Embryonic facial prominence (tissue), 1 donor: ENCODE measurements around the gene TCF7L1.
"Not testable (repeated sequence)": the region's sequence is repeated elsewhere in the genome, so short reads cannot be mapped to it uniquely, and the experiment has no call there.

Experiments
- DNase-seq: peaks from one replicate; pipeline ENCODE4 v3.0.0-alpha.2; 2016; ENCODE audit errors: extremely low spot score

The TCF7L1 gene

DNA sequence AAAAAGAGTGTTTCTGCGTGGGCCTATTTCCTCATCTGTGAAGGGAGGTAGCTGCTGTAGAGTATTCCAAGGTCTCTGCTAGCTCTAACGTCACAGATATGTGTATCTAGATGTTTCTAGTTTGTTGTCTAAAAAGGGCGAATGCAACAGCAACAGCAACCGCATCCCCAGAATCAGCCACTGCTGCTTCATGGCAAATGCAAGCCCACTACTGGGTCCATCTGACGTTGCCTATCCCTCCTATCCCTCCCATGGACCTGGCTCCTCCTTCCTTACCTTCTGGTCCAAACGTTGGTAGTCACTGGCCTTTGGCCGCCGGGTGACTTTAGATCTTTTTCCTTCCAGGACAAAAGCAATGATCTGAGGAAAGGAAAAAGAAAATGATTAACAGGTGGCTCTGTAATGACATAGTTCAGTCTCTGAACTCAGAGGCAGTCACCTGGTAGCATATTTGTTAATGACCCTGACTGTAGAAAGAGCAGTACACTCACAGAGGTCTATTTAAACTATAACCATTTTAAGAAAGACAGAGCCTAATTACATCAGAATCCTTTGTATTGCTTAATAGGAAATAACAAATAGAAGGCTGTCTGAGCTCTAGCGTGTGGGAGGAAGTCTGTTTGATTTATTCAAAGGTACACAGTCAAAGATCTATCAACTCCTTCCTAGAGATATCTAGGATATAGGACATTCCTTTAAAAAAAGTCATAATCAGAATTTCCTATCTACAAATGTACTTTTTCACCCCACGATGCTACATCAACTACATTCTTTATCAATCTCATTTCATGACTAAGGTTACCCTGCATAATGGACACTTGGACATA lies 191.7 kb downstream of the TCF7L1 start:
- DNase-seq: no peak

DNA sequence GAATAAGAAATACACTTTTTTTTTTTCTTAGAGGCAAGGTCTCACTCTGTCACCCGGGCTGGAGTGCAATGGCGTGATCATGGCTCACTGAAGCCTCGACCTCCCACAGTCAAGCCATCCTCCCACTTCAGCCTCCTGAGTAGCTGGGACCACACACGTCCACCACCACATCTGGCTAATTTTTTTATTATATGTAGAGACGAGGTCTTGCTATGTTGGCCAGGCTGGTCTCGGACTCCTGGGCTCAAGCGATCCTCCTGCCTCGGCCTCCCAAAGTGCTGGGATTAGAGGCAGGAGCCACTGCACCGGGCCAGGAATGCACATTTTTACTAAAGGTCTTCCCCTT lies 192.2 kb downstream of the TCF7L1 start:
- no peak for DNase-seq

DNA sequence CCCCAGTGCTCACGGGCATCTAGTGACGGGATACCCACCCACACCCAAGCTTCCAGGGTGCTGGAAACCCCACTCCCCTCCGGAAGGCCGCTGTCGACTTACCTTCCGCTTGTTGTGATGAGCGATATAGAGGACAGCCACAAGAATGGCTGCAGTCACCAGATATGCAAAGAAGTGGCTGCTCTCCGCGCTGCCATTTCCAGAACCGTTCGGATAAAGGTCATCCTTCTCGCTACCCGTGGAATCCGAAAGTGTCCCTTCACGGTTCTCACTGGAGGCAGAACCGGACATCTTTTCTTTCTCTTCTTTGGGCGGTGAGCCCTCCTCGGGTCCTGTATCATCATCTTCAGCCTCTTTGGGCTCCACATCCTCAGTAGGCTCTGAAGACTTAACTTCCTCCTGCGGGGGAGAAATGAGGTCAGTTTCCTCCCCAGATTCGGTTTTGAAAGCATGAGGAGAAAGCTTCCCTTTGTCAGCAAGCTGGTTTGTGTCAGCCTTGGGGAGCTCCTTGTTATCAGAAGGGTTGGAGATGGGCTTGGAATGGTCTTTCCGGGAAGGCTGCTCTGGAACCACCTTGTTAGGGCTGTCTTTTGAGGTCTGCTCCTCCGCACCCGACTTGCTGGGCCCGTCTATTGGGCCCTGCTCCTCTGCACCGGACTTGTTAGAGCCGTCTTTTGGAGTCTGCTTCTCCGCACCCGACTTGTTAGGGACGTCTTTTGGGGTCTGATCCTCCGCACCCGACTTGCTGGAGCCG lies 193.4 kb downstream of the TCF7L1 start:
- no peak for DNase-seq

DNA sequence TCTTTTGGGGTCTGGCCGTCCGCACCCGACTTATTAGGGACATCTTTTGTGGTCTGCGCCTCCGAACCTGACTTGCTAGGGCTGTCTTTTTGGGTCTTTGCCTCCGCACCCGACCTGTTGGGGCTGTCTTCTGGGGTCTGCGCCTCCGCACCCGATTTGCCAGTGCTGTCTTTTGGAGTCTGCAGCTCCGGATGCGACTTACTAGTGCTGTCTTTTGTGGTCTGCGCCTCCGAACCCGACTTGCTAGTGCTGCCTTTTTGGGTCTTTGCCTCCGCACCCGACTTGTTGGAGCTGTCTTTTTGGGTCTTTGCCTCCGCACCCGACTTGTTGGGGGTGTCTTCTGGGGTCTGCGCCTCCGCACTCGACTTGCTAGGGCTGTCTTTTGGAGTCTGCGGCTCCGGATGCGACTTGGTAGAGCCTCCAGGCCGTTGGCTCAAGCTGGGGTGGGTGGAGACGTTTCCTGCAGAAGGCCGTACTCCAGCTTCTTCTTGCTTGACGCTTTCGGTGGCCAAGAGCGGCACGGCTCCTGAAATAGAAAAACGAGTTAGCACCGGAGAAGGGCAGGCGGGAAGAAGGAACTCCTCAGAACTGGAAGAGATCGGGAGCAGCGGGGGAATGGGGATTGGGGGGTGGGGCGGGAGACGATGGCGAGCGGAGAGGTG lies 194.1 kb downstream of the TCF7L1 start:
- no peak for DNase-seq

DNA sequence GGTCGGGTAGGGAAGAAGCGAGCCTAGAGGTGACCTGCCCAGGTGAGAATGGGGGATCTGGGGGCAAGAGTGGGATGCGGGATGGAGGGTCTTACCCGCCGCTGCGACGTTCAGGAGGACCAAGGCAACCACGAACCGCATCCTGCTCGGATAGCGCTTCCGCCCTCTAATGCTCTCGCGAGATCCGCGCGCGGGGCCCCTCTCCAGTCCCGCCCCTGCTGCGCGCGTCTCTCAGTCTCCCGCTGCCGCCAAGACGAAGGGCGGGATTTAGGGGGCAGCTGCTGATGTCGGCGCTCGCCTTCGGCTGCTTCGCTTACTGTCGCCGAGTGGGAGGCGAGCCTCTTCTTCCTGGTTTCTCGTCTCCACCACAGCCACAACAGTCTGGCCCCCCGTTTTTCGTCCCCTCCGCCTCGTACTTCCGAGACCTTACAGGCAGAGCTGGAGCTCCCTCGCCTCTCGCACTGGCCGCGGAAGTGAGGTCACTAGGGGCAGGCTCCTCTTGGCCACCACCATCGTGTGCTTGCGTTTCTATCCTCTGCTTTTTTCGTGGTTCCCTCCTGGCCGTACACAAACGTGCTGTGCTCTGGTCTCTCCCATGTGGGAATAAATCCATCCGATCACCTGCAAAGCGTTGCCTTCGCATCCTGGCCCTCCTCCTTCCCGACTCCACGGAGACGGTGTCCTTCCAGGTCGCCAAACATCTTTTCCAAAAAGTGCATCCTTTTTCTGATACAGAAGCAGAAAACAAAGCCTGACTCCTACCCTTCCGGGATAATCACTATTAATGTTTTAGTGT lies 194.8 kb downstream of the TCF7L1 start, which contains the start of gene TGOLN2:
TSS of gene TGOLN2 (minus strand) at position 168 of the 796 bp plus-strand sequence. CDS start at position 141, 27 bp downstream.
- peak; percentile 93 for DNase-seq

DNA sequence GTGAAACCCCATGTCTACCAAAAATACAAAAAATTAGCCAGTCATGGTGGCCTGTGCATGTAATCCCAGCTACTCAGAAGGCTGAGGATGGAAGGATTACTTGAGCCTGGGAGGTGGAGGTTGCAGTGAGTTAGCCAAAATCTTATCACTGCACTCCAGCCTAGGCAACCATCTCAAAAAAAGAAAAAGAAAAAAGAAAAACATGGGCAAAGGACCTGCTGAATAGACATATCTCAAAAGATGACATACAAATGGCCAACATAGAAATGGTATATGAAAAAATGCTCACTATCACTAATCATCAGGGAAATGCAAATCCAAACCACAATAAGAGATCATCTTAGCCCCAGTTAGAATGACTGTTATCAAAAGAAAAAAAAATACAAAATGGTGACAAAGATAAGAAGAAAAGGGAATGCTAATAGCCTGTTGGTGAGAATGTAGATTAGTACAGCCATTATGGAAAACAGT lies 196.0 kb downstream of the TCF7L1 start:
- no peak for DNase-seq

DNA sequence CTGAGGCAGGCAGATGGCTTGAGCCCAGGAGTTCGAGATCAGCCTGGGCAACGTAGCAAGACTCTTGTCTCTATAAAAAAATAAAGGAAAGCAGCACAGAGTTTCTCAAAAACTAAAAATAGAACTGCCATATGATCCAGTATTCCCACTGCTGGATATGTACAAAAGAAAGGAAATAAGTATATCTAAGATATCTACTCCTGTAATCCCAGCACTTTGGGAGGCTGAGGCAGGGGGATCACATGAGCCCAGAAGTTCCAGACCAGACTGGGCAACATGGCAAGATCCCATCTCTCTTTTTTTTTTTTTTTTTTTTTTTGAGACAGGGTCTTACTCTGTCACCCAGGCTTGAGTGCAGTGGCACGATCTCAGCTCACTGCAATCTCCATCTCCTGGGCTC lies 196.5 kb downstream of the TCF7L1 start:
- not testable (repeated sequence) for DNase-seq

DNA sequence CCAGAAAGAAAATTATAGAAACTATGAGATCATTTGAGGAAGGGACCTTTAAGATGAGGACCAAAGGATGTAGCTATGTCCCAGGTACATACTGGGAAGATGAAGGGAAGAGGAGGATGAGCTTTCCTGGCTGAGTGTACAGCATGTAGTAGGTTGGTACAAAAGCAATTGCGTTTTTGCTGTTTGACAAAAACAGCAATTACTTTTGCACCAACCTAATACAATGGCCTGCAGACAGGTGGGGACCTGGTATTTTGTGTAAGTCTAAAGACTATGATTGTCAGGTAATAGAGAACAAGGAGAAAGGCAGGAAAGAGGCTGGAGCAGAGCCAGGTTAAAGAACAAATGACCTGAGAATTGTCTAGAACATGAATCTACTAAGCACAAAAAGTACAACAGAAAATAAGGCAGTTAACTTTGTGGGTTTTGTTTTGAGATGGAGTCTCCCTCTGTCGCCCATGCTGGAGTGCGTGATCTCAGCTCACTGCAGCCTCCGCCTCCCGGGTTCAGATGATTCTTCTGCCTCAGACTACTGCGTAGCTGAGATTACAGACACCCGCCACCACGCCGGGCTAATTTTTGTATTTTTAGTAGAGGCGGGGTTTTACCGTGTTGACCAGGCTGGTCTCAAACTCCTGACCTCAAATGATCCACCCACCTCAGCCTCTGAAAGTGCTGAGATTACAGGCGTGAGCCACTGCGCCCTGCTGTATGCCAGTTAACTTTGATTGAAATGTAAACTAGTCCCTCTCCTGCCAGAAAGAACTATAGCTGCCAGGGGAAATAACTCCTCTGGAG lies 197.8 kb downstream of the TCF7L1 start:
- no peak for DNase-seq

DNA sequence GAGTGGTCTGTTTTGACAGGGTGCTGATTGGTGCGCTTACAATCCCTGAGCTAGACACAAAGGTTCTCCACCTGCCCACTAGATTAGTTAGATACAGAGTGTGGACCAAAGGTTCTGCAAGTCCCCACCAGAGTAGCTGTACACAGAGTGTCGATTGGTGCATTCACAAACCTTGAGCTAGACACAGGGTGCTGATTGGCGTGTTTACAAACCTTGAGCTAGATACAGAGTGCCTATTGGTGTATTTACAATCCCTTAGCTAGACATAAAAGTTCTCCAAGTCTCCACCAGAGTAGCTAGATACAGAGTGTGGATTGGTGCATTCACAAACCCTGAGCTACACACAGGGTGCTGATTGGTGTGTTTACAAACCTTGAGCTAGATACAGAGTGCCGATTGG lies 200.7 kb downstream of the TCF7L1 start:
- DNase-seq: not testable (repeated sequence)

DNA sequence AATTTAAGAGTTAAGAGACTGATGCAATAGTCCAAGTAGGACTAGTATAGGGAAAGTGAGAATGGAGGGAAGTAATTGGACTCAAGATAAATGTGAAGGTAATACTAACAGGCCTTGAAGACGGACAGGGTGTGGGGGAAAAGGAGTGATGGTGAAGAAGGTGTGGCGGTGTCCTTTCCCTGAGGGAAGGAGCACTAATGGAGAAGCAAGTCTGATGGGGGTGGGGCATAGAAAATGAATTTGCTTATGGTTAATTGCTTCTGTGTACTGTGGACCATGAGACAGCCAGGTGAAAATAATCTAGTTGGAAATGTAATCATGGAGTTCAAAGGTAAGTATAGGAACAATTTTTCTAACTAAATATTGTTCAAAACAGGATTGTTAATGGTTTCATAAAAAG lies 201.7 kb downstream of the TCF7L1 start:
- DNase-seq: no peak

DNA sequence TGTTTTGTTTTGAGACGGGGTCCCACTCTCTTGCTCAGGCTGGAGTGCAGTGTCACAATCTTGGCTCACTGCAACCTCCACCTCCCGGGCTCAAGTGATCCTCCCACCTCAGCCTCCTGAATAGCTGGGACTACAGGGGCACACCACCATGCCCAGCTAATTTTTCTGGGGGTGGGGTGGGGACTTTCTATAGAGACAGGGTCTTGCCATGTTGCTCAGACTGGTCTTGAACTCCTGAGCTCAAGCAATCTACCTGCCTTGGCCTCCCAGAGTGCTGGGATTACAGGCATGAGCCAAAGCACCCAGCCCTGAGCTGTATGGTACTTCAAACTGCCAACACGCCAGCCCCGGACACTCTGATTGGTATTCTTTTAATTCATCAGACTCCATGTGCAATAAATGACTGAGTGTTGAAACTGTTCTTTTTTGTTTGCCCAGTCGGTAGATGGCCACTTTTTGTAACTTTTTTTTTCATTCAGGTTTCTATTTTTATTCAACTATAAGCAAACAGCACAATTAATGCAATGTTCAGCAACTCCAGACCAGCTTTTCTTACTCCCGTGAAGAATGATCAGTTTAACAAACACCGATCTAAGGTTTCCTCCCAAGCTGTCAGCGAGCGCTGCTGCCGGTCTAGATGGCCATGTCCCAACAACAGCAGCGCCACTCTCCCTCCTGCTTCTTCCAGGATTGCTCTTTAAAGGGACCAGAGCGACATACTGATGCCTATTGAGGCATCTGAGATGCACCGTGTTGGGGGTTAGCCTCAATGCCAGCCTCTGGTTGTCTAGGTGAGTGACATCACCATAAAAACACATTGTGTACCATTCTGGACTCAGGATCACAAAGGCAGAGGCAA lies 207.1 kb downstream of the TCF7L1 start:
- no peak for DNase-seq

DNA sequence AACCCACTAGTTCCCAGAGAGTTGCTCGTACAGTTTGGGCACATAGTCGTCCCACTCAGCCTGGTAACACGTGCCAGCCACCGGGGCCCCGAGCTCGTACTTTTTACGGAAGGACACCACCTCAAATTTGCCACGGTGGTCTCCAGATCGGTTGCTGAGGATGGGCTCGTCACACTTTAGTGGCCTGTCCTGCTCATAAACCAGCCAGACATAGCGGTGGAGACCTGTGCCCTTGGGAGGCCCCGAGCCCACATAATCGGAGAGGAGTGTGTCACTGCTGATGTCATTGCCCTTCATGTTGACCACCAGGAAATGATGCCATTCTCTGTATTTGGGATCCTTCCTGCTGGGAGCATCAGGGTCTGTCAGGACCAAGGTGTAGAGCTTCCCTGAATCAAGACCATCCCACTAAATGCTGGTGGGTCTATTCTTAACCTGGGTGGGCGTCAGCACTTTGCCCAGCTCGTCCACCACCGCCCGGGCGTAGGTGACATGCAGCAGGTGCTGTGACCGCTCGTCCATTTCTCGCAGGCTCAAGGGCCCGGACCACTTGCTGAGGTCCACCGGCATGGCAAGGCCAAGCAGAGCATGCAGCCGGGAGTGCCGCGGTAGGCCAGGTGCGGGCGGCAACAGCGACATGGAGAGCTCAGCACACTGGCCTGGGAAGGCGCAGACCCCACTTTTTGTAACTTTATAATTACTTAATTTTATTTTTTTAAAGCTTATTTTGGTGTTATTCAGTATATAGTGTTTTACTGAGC lies 208.3 kb downstream of the TCF7L1 start:
- DNase-seq: no peak

DNA sequence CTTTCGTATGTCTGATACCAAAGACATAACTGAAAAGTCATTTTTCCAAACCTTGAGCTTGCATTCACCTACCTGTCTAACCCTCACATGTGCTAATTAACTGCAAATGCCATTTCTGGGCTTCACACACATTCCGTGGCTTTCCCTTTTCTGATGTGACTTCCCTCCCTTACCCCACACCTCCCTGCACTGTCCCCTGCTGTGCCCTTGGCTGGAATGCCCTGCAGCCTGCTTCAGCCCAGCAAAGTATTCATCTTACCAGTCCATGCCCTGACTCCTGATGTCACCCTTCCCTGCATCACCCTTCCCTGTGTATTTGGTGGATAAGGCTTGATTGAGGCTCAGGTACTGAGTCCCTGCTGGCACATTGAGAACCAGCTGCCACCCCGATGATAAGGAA lies 209.0 kb downstream of the TCF7L1 start:
- no peak for DNase-seq

DNA sequence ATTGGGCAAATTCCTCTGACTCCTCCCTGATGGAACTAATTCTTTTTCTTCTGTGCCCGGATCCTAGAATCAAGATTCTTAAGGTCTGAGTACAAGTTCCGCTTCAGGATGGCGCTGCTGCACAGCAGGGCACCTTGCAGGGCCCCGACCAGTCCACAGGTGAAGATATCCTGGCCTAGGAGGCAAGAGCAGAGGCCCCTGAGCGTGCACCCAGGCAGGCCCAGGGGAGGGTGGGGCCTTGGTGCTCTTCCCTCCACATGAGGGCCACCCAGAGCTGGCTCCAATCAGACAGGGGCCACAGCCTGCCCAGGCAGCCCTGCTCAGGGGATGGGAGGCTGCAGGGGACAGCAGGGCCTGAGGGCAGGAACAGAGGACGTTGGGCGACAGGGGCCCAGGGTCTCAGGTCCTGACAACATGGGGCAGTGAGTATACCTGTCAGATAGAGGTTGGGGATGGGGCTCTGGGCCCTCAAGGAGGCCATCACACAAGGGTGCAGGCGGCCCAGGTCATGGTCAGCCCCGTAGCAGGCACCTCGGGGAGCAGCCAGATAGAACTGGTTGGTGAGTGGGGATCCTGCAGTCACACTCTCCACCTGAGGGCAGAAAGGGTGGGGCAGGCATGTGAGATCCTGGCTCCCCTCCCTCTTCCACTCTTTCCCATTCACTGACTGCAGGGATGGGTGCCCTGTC lies 210.2 kb downstream of the TCF7L1 start:
- not testable (repeated sequence) for DNase-seq

DNA sequence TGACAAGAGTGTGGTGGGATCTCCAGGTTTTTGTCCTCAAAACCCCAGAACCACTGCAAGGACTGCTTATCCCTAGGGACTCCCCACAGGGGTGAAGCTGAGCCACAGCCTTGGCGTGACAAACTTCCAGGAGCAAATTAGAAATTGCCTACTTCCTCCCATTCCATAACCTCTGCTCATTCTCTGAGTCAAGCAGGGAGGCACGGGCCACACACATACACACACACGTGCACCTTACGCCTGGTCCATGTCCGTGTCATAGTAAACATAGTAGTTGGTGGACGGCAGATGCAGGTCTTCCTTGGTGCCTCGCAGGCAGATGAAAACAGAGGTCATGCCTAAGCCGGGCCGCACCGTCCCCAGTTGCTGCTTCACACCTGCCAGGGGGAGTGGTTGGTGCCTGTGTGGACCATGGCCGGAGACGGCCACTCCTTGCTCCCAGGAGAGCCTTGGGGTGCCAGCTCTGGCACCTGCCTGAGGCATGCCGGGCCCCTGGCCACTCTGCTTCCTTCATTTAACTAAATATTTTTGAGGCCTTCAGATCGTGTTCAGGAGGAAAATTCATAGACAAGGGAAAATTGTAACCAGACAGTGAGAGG lies 211.3 kb downstream of the TCF7L1 start:
- no peak for DNase-seq

DNA sequence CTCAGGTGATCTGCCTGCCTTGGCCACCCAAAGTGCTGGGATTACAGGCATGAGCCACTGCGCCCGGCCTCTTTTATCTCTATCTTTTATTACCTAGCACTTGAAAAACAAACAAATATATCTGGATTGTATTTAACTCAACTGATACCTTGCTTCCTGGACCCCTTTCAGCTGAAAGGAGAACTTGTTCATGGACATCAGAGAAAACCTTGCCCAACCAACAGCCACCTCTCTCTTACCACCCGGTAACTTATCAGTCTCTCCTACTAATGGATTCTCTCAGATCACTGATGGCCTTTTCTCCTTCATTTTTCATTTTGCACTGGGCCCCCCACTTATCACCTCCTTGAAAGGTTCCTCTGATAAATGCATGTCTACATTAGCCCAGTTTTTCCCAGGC lies 214.4 kb downstream of the TCF7L1 start:
- DNase-seq: no peak

DNA sequence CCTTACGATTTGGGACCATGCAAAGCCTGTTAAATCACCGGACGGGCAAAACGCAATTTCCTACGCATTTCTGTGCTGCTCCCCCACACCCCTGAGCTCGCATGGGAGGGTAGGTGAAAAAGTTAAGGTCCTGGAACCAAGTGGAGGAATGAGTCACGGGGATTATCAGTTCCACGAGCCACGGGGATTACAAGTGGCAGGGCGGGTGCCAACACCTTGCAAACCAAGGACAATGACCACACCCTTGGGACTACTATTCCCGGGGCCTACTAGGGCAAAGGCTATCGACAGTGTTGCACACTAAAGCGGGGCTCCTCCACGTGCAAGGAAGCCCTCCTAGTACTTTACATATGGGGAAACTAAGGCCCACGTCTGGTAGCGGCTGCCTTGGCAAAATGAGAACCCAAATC lies 220.7 kb downstream of the TCF7L1 start:
- DNase-seq: no peak
